Middle frontal gyrus (tissue), 1 donor: Measurements from ENCODE around the gene PRKCE.

Experiments used
- DNase-seq: peaks from one replicate; pipeline ENCODE4 v3.0.0-alpha.2; 2015; ENCODE audit warnings: low spot score; ENCODE audit errors: extremely low spot score

PRKCE gene

GRCh38 chr2:45776160-45776955 lies 124.9 kb downstream of the PRKCE start:
- DNase-seq, result no peak

- DNase-seq, result no peak
These were observed 126.7 kb downstream of the PRKCE start for GRCh38 chr2:45777996-45778719.

GRCh38 chr2:45778720-45779171 lies 127.3 kb downstream of the PRKCE start:
- DNase-seq, result no peak

DNA sequence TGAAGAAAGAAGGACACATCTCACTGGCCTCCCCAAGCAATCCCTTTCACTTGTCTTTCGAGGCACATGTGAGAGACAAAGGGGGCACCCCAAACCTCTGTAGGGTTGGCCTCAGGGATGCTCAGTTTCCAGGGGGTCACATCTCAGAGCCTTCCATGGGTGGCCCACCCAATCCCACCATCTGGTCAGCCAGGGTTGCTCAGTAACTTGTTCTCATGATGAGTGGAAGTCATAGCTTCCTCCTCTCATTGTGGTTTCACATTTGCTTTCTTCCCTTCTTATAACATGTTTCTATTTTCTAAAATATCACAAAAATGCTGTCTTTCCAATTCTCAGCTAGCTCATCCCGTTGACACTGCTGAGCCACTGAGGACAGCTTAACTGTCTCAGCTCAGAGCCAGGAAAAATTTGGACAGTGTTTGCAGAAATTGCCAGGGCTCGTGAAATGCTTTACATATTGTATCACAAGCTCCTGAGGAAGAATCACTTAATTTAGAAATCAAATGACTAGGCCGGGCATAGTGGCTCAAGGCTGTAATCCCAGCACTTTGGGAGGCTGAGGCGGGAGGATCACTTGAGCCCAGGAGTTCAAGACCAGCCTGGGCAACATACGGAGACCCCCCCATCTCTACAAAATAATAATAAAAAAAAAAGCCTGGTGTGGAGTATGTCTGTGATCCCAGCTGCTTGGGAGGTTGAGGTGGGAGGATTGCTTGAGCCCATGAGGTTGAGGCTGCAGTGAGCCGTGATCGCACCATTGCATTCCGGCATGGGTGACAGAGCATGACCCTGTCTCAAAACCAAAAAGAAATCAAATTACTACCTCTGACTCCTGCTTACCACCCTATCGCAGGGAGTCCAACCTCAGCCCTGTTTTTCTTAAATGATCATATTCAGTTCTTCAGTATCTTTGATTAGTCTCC lies 129.3 kb downstream of the PRKCE start:
- DNase-seq, result no peak

GRCh38 chr2:45781464-45781811 lies 130.0 kb downstream of the PRKCE start:
- DNase-seq, result no peak

GRCh38 chr2:45782436-45782835 lies 131.0 kb downstream of the PRKCE start:
- DNase-seq, result no peak

- DNase-seq, result no peak
These were observed 131.5 kb downstream of the PRKCE start for GRCh38 chr2:45782986-45783385.

- no peak for DNase-seq
These were observed 134.8 kb downstream of the PRKCE start for GRCh38 chr2:45786030-45786835.

DNA sequence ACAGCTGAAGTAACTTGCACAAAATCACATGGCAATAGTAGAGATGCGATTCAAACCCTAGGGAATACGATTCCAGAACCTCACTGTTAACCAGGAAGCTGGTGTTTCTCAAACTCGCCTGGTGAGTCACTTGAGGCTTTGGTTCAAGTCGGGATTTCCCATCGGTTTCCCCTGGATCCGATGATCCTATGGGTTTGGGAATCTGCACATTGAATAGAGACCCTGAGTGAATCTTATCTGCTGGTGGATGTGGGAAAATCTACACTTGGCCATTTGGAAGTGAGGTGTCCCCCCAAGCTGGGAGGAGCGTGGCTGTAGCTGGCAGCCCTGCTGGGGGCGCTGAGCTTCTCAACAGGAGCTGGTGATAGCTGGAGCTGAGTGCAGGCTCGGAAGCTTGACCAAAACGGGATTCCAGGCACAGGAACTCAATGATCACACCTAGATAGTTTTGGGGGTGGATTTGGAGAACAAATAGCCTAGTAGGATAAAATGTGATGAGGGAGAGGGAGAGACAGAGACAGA lies 135.4 kb downstream of the PRKCE start:
- DNase-seq, result no peak

GRCh38 chr2:45788401-45788800 lies 136.9 kb downstream of the PRKCE start:
- no peak for DNase-seq

GRCh38 chr2:45789317-45789716 lies 137.8 kb downstream of the PRKCE start:
- DNase-seq, result no peak

GRCh38 chr2:45789961-45790723 lies 138.7 kb downstream of the PRKCE start:
- DNase-seq, result no peak

GRCh38 chr2:45793305-45793962 lies 142.0 kb downstream of the PRKCE start:
- DNase-seq, result no peak

- no peak for DNase-seq
These were observed 142.7 kb downstream of the PRKCE start for GRCh38 chr2:45794134-45794617.

- no peak for DNase-seq
These were observed 145.0 kb downstream of the PRKCE start for GRCh38 chr2:45796500-45796899.

DNA sequence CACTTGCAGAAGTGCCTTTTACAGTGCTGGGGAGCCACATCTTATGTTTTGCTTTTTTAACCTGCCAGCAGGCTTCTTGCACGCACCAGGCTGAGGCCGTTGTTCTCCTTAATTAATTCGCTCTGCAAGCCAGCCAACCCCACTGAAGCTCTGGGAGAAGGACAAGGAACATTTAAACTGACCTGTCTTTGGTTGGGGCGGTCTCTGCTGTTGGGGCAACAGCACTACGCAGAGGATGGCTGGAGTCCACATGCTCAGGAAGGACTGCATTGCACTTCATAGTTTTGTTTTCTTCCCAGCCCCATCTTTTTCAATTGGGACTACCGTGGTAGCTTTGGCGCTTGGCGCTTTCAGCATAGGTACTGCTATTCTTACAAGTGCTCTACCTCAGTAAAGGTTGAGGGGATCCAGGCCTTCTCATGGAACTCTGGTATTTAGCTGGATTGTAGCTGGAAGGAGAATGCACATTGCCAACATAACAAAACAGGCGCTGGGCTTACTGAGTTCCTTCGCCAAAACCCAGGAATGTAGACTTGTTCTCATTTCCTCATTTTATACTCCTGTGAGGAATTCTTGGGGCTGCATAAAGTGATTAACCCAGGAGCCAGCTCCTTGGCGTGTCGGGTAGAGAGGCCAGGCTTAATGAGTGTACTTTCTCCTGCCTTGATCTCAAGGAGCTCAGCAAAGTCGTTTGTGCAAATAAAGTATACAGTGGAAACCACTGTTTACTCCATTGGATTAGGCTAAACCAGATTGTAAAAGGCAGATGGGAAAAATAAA lies 146.2 kb downstream of the PRKCE start:
- no peak for DNase-seq

DNA sequence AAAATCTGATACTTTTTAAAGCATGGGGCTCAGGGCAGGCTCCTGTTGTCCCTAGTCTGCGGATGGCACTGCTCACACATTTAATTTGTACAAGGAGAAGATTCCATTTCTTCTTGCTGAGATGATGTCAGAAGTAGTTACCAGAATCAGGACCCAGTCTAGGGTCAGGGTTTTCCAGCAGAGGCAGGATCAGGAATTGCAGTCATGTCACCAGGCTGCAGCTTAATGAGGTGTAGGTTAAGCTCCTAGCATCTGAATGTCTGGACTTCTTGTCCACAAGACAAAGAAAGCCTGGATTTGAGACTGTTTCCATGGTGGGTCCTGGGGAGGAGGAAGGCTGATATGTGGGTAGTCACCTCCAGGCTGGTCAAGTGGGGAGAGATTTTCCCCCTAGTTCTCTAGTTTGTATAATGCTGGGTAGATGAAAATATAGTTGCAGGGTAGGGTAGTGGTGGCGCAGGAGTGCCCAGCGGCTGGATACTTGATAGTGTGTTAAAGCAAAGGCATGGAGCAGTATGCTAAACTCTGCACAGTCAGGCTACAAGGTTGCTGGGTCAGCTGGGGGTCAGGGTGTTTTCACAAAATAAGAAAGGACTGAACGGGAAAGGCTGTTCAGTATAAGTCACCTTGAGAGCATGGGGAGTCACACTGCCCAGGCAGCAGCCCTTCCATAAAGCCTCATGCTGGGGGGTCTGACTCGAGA lies 148.4 kb downstream of the PRKCE start:
- DNase-seq, result no peak
